GM12878 (cell line): ENCODE measurements around the gene RNF13. TPM values are rescaled to one million over a fixed set of nuclear protein-coding genes. Genes with fewer than 3 reads are reported as not detected.

Experiments
- ATAC-seq: fragments of 200-7000 bp; cut with Tn5 transposase; 3 replicates; pipeline ENCODE4 v1.9.1; 2020; ENCODE audit warnings: mild to moderate bottlenecking, moderate library complexity
- BruUV-seq: library from RNA; stranded (reverse); fragments of 400-500 nt; replicated peaks from 2 replicates; lab custom pipeline; 2021; lab: Mats Ljungman, UMichigan
- CTCF ChIA-PET: fragments of 300-600 bp; sonication (Branson Sonifier 250); formaldehyde crosslinking; extraction: SDS; loops from one replicate; lab custom pipeline; 2021; ENCODE audit warnings: inconsistent platforms; lab: Yijun Ruan, JAX
- POLR2A ChIA-PET: fragments of 350-600 bp; formaldehyde crosslinking; extraction: SDS; loops from one replicate; lab custom pipeline; 2021; ENCODE audit warnings: inconsistent platforms; lab: Charles Lee
- RAD21 ChIA-PET: fragments of 300-600 bp; sonication (Branson Sonifier 250); formaldehyde crosslinking; loops from one replicate; lab custom pipeline; 2023; ENCODE audit warnings: antibody characterized with exemption; ENCODE audit not compliant: unreplicated experiment; lab: Charles Lee
- SMC1A ChIA-PET: fragments of 300-600 bp; sonication (Branson Sonifier 250); formaldehyde crosslinking; loops from one replicate; lab custom pipeline; 2023; ENCODE audit not compliant: unreplicated experiment, uncharacterized antibody; lab: Charles Lee
- DNase-seq: peaks from one replicate; pipeline ENCODE4 v3.0.0-alpha.2; 2011; ENCODE audit warnings: low read depth, low spot score
- FAIRE-seq: peaks from 3 replicates; lab custom pipeline; 2011; peaks lifted over from hg19 to GRCh38; lab: Jason Lieb, UNC
- H2AFZ ChIP-seq: 2 replicates; pipeline ENCODE4 v1.6.0; 2011; ENCODE audit warnings: low read depth, low read length, control low read depth; ENCODE audit not compliant: control insufficient read depth
- H3K27ac ChIP-seq: 2 replicates; pipeline ENCODE4 v1.5.1; 2011; ENCODE audit warnings: control low read depth; ENCODE audit not compliant: control insufficient read depth, insufficient read depth
- H3K27me3 ChIP-seq, 2 experiments: replicated peaks in 1 of 2; 2 replicates each; pipeline versions ENCODE4 v1.6.0 to v1.6.1; 2011; ENCODE audit warnings: low read length in 1 of 2; ENCODE audit not compliant: control insufficient read depth in 2 of 2, insufficient read depth in 2 of 2
- H3K36me3 ChIP-seq, 2 experiments: 2 replicates each; pipeline ENCODE4 v1.5.1; 2011; ENCODE audit warnings: low read length in 1 of 2; ENCODE audit not compliant: control insufficient read depth in 2 of 2, insufficient read depth in 2 of 2
- H3K4me1 ChIP-seq: 2 replicates; pipeline ENCODE4 v1.6.1; 2011; ENCODE audit warnings: mild to moderate bottlenecking, low read length, moderate library complexity, mixed read lengths; ENCODE audit not compliant: control insufficient read depth, insufficient read depth
- H3K4me2 ChIP-seq: 2 replicates; pipeline ENCODE4 v1.6.0; 2011; ENCODE audit warnings: control low read depth; ENCODE audit not compliant: control insufficient read depth, insufficient read depth
- H3K4me3 ChIP-seq: fragments of 200-600 bp; sonication (generic); 2 replicates; pipeline ENCODE4 v1.5.1; 2016
- H3K79me2 ChIP-seq: 2 replicates; pipeline ENCODE4 v1.6.0; 2011; ENCODE audit warnings: low read length; ENCODE audit not compliant: control insufficient read depth, insufficient read depth
- H3K9ac ChIP-seq: 2 replicates; pipeline ENCODE4 v1.8.0; 2011; ENCODE audit warnings: low read length, control low read depth, mixed read lengths; ENCODE audit not compliant: control insufficient read depth, insufficient read depth
- H3K9me3 ChIP-seq: replicated peaks from 3 replicates; pipeline ENCODE4 v1.5.1; 2011; ENCODE audit warnings: mild to moderate bottlenecking, low read length; ENCODE audit not compliant: control insufficient read depth, insufficient read depth
- H4K20me1 ChIP-seq: 2 replicates; pipeline ENCODE4 v1.6.0; 2011; ENCODE audit not compliant: control insufficient read depth, insufficient read depth
- CBX3 ChIP-seq: fragments of 200-600 bp; sonication (generic); IDR thresholded peaks from 2 replicates; pipeline ENCODE4 v1.6.1; 2016; ENCODE audit warnings: low read depth, borderline replicate concordance
- CBX5 ChIP-seq: sonication (generic); IDR thresholded peaks from 2 replicates; pipeline ENCODE4 v1.6.1; 2016; ENCODE audit warnings: low read depth, moderate library complexity, mild to moderate bottlenecking, inconsistent platforms
- EP300 ChIP-seq, 2 experiments: fragments of 150-350 bp in 1 of 2; IDR thresholded peaks; 2 replicates each; pipeline ENCODE4 v1.6.1; 2011 to 2012; ENCODE audit warnings: low read depth in 2 of 2, low read length in 2 of 2, borderline replicate concordance in 1 of 2, improper control_type of control experiment in 1 of 2, inconsistent platforms in 1 of 2; ENCODE audit not compliant: control insufficient read depth in 1 of 2
- EZH2 ChIP-seq: IDR thresholded peaks from 2 replicates; pipeline ENCODE4 v1.6.1; 2012; ENCODE audit warnings: low read depth, mild to moderate bottlenecking, control low read depth, inconsistent platforms, low read length, borderline replicate concordance; ENCODE audit not compliant: control insufficient read depth
- FOS ChIP-seq: IDR thresholded peaks from 3 replicates; pipeline ENCODE4 v1.6.1; 2011; ENCODE audit warnings: borderline replicate concordance; ENCODE audit not compliant: insufficient read length; ENCODE audit errors: extremely low read depth
- IKZF1 ChIP-seq: fragments of 450-650 bp; conservative IDR thresholded peaks from 2 replicates; pipeline ENCODE4 v1.6.1; 2017; ENCODE audit warnings: antibody characterized with exemption, mild to moderate bottlenecking
- NR2C2 ChIP-seq: IDR thresholded peaks from 2 replicates; pipeline ENCODE4 v1.6.1; 2011; ENCODE audit warnings: borderline replicate concordance, low read depth; ENCODE audit not compliant: control insufficient read depth, insufficient read length
- PAX8 ChIP-seq: fragments of 450-650 bp; IDR thresholded peaks from 2 replicates; pipeline ENCODE4 v1.6.1; 2017; ENCODE audit warnings: mild to moderate bottlenecking, moderate library complexity
- TARDBP ChIP-seq: IDR thresholded peaks from 2 replicates; pipeline ENCODE4 v1.6.1; 2016; ENCODE audit warnings: borderline replicate concordance
- ZNF217 ChIP-seq: fragments of 450-650 bp; IDR thresholded peaks from 2 replicates; pipeline ENCODE4 v1.6.1; 2017; ENCODE audit warnings: antibody characterized with exemption, mild to moderate bottlenecking
- ZSCAN29 ChIP-seq: fragments of 450-650 bp; IDR thresholded peaks from 2 replicates; pipeline ENCODE4 v1.6.1; 2017; ENCODE audit warnings: mild to moderate bottlenecking, moderate library complexity
- in situ Hi-C: fragments of 300-500 bp; cut with MboI; formaldehyde crosslinking; loops from 9 replicates; pipeline ENCODE4 v1.14.3; 2018; ENCODE audit warnings: mixed read lengths
- intact Hi-C: fragments of 100-400 bp; cut with micrococcal nuclease; formaldehyde crosslinking; loops from one replicate; pipeline ENCODE4 v1.14.2; 2022; ENCODE audit not compliant: unreplicated experiment
- polyA plus RNA-seq, 11 experiments: library from polyadenylated mRNA; depleted of rRNA in 4 of 11; unstranded in 6 of 11; stranded (reverse) in 5 of 11; fragments of >200 nt; fragmentation: Nextera tagmentation in 4 of 11; fragmentation: Illumina TruSeq in 1 of 11; extraction: Ambion mirVana in 4 of 11; extraction: Trizol in 1 of 11; gene quantifications; 1 replicate in 1 of 11; 2 replicates in 10 of 11; pipeline versions ENCODE4 v1.2.1 to v1.2.3, GENCODE V29; 2011 to 2016; ENCODE audit warnings: inconsistent platforms in 2 of 11, missing spikeins in 2 of 11, low read depth in 1 of 11
- total RNA-seq, 4 experiments: library from RNA; depleted of rRNA in 3 of 4; stranded (reverse); fragments of >200 nt in 3 of 4; fragmentation: Illumina TruSeq in 1 of 4; extraction: Trizol in 1 of 4; gene quantifications; 2 replicates each; pipeline versions ENCODE4 v1.2.1 to v1.2.3, GENCODE V29; 2013 to 2021
- TF ChIP-seq, protein P1 (sequence below): IDR thresholded peaks from 2 replicates; pipeline ENCODE4 v1.6.1; 2012; ENCODE audit warnings: low read depth, low read length, improper control_type of control experiment
- TF ChIP-seq, protein P2 (sequence below): fragments of 450-650 bp; IDR thresholded peaks from 2 replicates; pipeline ENCODE4 v1.6.1; 2018; ENCODE audit warnings: mild to moderate bottlenecking, low read depth, moderate library complexity; ENCODE audit not compliant: partially characterized antibody
- TF ChIP-seq, protein P3 (sequence below): fragments of 450-650 bp; IDR thresholded peaks from 2 replicates; pipeline ENCODE4 v1.6.1; 2014; ENCODE audit warnings: mild to moderate bottlenecking

RNF13 gene
- total and polyA plus RNA-seq, 10 of the 15 experiments (the other 5 are each of a cell fraction or from before 2014, with no cell fraction given): 18.9 to 73.4 (median 36.7) TPM

DNA sequence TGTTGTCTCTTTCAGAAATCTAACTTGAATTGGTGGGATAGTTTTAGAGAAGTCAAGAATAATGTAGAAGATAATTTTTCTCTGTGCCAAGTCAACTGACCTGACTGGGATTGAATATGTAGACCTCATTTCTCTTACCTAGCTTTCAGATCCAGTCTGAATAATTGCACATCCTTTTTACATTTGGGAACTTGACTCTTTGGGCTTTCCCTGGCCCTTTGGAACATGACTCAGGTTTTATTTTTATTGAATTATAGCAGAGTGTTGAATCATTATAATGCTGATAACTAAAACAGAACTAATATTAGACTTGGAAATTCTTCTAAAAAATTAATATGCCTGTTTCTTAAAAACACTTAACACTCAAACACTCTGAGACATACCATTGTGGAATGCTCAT is 81.2 kb downstream of the RNF13 start:
- ChIA-PET CTCF (interaction anchor here (1.4 to 3.5 kb wide), 3 partner anchors 12 to 86 kb away, joined by 4 to 22 read pairs (median 4); no protein-coding TSS in a partner anchor), SMC1A (interaction anchor here (0.6 kb wide), 1 partner anchor 29 kb away, joined by 3 read pairs; no protein-coding TSS in a partner anchor), POLR2A (no interaction called here), RAD21 (interaction anchor here (1.3 kb wide), 1 partner anchor 23 kb away, joined by 3 read pairs; no protein-coding TSS in a partner anchor)
- no TSS peak for BruUV-seq
- no peaks in the 10 kb centered on the region for H3K4me1 ChIP-seq
- H3K9ac ChIP-seq: no peak overlapping the region
- H3K27ac ChIP-seq: no peak overlapping the region
- FAIRE-seq (no peak), DNase-seq (no peak), ATAC-seq (no peak)
- no peak overlapping the region for H3K4me2 ChIP-seq
- H3K79me2 ChIP-seq: no peaks in the 10 kb centered on the region
- no peaks in the 10 kb centered on the region for H4K20me1 ChIP-seq
- in situ Hi-C loops (no loop called here), intact Hi-C loops (no loop called here)
- no peak overlapping the region for H2AFZ ChIP-seq
- no peak overlapping the region for H3K4me3 ChIP-seq
- no peaks in the 10 kb centered on the region for H3K27me3 ChIP-seq
- H3K36me3 ChIP-seq: peaks cover 0 to 7% of the 10 kb centered on the region in 2 experiments; a peak in 2 of 4 replicates
- TF ChIP-seq, protein P1, sequence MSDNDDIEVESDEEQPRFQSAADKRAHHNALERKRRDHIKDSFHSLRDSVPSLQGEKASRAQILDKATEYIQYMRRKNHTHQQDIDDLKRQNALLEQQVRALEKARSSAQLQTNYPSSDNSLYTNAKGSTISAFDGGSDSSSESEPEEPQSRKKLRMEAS: no peak
- no peak for TF ChIP-seq CBX3
- no peak for TF ChIP-seq EP300 (IDR thresholded peaks at IDR 0.05; ENCODE audit: borderline replicate concordance in 1 of 2, control insufficient read depth in 1 of 2, low read depth in 2 of 2, low read length in 2 of 2)
- TF ChIP-seq, protein P2, sequence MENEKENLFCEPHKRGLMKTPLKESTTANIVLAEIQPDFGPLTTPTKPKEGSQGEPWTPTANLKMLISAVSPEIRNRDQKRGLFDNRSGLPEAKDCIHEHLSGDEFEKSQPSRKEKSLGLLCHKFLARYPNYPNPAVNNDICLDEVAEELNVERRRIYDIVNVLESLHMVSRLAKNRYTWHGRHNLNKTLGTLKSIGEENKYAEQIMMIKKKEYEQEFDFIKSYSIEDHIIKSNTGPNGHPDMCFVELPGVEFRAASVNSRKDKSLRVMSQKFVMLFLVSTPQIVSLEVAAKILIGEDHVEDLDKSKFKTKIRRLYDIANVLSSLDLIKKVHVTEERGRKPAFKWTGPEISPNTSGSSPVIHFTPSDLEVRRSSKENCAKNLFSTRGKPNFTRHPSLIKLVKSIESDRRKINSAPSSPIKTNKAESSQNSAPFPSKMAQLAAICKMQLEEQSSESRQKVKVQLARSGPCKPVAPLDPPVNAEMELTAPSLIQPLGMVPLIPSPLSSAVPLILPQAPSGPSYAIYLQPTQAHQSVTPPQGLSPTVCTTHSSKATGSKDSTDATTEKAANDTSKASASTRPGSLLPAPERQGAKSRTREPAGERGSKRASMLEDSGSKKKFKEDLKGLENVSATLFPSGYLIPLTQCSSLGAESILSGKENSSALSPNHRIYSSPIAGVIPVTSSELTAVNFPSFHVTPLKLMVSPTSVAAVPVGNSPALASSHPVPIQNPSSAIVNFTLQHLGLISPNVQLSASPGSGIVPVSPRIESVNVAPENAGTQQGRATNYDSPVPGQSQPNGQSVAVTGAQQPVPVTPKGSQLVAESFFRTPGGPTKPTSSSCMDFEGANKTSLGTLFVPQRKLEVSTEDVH: no peak
- no peak for TF ChIP-seq FOS
- TF ChIP-seq IKZF1: no peak
- TF ChIP-seq PAX8: no peak
- TF ChIP-seq, protein P3, sequence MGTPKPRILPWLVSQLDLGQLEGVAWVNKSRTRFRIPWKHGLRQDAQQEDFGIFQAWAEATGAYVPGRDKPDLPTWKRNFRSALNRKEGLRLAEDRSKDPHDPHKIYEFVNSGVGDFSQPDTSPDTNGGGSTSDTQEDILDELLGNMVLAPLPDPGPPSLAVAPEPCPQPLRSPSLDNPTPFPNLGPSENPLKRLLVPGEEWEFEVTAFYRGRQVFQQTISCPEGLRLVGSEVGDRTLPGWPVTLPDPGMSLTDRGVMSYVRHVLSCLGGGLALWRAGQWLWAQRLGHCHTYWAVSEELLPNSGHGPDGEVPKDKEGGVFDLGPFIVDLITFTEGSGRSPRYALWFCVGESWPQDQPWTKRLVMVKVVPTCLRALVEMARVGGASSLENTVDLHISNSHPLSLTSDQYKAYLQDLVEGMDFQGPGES: no peak
- TF ChIP-seq TARDBP: no peak
- TF ChIP-seq NR2C2: no peak
- TF ChIP-seq ZSCAN29: no peak
- TF ChIP-seq EZH2: no peak
- TF ChIP-seq ZNF217: no peak
- no peak for TF ChIP-seq CBX5
- H3K9me3 ChIP-seq: no peaks in the 10 kb centered on the region
